IPS-18a (cell line): ENCODE data around the gene REG3A.

Experiments
- H3K27ac ChIP-seq: one replicate; pipeline ENCODE4 v1.5.1; 2013; ENCODE audit warnings: low read length
- H3K27me3 ChIP-seq: one replicate; pipeline ENCODE4 v1.6.1; 2013; ENCODE audit warnings: mild to moderate bottlenecking, low read length; ENCODE audit not compliant: control insufficient read depth, insufficient read depth
- H3K36me3 ChIP-seq: one replicate; pipeline ENCODE4 v1.6.1; 2013; ENCODE audit warnings: low read depth, low read length; ENCODE audit not compliant: control insufficient read depth
- H3K4me1 ChIP-seq: one replicate; pipeline ENCODE4 v1.6.1; 2013; ENCODE audit warnings: low read depth, low read length; ENCODE audit not compliant: control insufficient read depth
- H3K4me3 ChIP-seq: one replicate; pipeline ENCODE4 v1.5.1; 2013; ENCODE audit warnings: low read length
- H3K9ac ChIP-seq: one replicate; pipeline ENCODE4 v1.6.1; 2013; ENCODE audit warnings: mild to moderate bottlenecking, low read length, moderate library complexity
- H3K9me3 ChIP-seq: one replicate; pipeline ENCODE4 v1.6.1; 2013; ENCODE audit warnings: low read depth, low read length; ENCODE audit not compliant: control insufficient read depth

REG3A gene

DNA sequence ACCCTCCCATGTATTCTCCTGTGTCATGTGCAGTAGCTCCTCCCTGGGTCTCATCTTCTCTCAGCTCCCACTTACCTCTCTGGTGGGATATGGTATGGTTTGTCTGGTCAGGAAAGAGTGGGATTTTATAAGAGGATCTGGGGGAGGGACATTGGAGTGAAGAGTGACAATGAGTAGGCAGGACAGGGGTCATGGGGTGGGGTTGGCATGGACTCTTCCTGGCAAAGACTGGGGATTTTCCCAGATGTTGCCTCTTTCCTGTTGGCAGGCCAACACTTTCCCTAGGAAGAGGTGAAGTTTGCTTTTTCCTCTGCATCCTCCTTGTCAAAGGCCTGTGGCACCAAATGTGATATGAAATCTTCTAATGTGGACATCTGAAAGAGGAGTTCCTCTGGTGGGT lies at the start of gene REG3A:
Gene REG3A, minus strand, starts transcription at position 101 of the 400 bp plus-strand sequence. CDS start 348 bp downstream, outside the sequence.
- Histone ChIP-seq H3K27ac (no peak within 1 kb of the TSS), H3K27me3 (no peaks in the 10 kb centered on the region), H3K4me1 (no peaks in the 10 kb centered on the region), H3K9ac (no peak within 1 kb of the TSS), H3K4me3 (no peak within 1 kb of the TSS), H3K36me3 (no peaks in the 10 kb centered on the region), H3K9me3 (no peaks in the 10 kb centered on the region)

DNA sequence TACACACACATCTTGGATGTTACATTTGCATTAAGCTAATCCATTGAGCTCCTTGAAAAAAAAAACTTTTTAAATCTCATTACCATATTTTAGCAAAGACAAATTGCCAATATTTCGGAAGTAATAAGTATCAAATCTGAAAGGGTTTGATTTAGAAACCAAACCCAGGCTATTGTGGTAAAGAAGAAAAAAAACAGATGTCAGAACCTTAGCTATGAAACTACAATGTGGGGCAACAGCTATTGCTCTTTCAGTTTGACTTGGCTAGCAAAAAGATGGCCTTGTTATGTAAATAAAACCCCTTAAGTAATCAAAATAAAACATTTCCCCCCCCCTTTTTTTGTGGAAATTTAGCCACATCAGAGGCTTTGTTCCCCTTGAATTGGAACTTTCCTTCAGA lies 41.2 kb upstream of the REG3A start:
- no peaks in the 10 kb centered on the region for H3K27me3 ChIP-seq
- H3K27ac ChIP-seq = no peak overlapping the region
- no peak overlapping the region for H3K9ac ChIP-seq
- no peaks in the 10 kb centered on the region for H3K36me3 ChIP-seq
- no peaks in the 10 kb centered on the region for H3K9me3 ChIP-seq
- H3K4me1 ChIP-seq = peaks cover 33% of the 10 kb centered on the region
- peak overlapping the region; percentile 3 for H3K4me3 ChIP-seq

DNA sequence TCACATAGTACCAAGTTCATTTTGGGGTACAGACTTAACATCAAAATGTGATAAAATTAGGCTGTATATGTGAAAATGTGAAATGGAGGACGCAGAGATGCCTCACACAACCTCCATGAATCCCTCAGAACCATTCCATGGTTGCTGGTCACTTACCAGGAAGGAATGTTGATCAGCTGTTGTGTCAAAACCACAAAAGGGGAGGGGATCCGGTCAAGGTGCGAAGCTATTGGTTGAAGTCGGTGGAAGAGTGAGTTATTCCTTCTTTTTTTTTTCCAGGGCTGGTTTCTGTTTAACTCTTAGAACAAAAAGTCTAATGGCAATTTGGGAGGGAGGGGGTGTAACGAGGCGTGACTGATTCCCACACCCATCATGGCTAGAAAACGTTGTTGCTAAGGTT lies 32.3 kb upstream of the REG3A start:
- Histone ChIP-seq H3K36me3 (no peaks in the 10 kb centered on the region), H3K9me3 (no peaks in the 10 kb centered on the region), H3K4me3 (no peak overlapping the region), H3K27ac (no peak overlapping the region), H3K27me3 (peaks cover 53% of the 10 kb centered on the region), H3K4me1 (peaks cover 8% of the 10 kb centered on the region), H3K9ac (no peak overlapping the region)

DNA sequence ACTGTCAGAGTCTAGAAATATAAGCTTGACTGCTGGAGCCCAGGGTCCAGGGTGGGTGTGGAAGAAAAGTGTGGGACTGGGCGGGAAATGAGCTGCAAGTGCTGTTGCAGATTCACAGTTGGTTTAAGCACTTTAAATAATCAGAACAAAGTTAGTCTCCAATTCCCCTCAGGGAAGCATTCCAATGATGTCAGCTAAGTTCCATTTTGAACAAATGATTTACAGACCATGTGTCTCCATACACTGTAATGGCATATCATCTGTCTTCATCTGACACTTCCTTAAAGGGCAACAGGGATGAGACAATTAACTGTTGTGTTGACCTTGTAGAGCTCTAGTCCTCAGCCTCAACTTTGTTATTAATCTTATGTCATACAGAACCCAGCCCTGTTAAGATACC lies 31.5 kb upstream of the REG3A start:
- H3K27me3 ChIP-seq = peaks cover 59% of the 10 kb centered on the region
- no peak overlapping the region for H3K9ac ChIP-seq

DNA sequence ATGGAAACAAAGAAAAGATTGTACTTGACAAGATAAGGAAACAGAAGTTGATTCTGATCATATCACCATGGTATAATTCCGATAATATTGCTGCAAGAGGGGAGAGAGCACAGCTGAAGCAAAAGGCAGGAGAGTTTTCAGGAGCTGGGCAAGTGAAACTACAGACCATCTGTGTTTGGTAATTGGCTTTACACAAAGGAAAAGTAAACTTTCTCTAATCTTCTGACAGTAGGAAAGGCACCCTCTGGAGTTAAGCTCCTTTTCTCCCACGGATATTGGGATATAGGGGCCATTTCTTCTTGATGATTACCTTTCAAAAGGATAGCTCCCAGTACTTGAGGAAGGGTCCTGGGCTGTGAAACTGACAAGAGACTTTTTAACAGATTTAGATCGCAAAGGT lies 29.9 kb upstream of the REG3A start:
- H3K4me3 ChIP-seq = no peak overlapping the region
- H3K27ac ChIP-seq = no peak overlapping the region
- no peaks in the 10 kb centered on the region for H3K36me3 ChIP-seq
- peaks cover 63% of the 10 kb centered on the region for H3K27me3 ChIP-seq
- H3K9ac ChIP-seq = no peak overlapping the region
- H3K4me1 ChIP-seq = peaks cover 8% of the 10 kb centered on the region
- H3K9me3 ChIP-seq = no peaks in the 10 kb centered on the region

More for the DNA sequence above, 31.5 kb upstream of the REG3A start:
- Histone ChIP-seq H3K4me3 (no peak overlapping the region), H3K36me3 (no peaks in the 10 kb centered on the region), H3K27ac (no peak overlapping the region), H3K9me3 (no peaks in the 10 kb centered on the region), H3K4me1 (peaks cover 8% of the 10 kb centered on the region)

DNA sequence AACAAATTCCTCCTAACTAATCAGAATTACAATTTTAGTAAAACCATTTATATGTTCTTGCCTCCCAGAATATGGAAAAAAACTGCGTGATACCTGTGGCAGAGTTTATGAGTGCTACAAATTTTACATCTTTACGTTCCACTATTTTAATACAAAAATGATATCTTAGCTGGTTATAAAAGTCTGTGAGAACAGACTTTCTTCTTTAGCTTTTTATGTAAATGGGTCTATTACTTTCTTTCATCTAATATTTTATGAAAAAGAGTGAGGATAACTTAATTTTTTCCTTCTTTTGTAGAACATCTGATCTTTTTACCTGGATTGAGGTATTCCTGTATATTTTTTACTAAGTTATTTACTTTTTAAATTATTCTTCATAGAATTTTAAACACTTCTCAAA lies 22.1 kb upstream of the REG3A start:
- Histone ChIP-seq H3K9me3 (peaks cover 8% of the 10 kb centered on the region), H3K36me3 (no peaks in the 10 kb centered on the region), H3K9ac (no peak overlapping the region), H3K27ac (no peak overlapping the region), H3K4me1 (no peaks in the 10 kb centered on the region), H3K4me3 (no peak overlapping the region), H3K27me3 (peaks cover 8% of the 10 kb centered on the region)

DNA sequence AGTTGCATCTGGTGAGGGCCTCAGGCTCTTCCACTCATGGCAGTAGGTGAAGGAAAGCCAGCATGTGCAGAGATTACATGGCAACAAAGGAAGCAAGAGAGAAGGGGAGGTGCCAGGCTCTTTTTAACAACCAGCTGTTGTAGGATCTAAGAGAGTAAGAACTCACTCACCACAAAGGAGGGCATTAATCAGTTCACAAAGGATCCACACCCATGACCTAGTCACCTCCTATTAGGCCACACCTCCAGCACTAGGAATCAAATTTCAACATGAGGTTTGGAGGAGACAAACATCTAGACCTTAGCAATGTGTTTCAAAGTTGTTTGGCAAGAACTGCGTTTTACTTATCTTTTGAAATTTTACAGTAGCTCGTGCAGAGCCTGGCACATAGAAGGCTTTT lies 20.5 kb upstream of the REG3A start:
- Histone ChIP-seq H3K4me3 (no peak overlapping the region), H3K27ac (no peak overlapping the region), H3K9ac (no peak overlapping the region), H3K9me3 (peaks cover 8% of the 10 kb centered on the region), H3K4me1 (no peaks in the 10 kb centered on the region), H3K27me3 (no peaks in the 10 kb centered on the region), H3K36me3 (no peaks in the 10 kb centered on the region)

DNA sequence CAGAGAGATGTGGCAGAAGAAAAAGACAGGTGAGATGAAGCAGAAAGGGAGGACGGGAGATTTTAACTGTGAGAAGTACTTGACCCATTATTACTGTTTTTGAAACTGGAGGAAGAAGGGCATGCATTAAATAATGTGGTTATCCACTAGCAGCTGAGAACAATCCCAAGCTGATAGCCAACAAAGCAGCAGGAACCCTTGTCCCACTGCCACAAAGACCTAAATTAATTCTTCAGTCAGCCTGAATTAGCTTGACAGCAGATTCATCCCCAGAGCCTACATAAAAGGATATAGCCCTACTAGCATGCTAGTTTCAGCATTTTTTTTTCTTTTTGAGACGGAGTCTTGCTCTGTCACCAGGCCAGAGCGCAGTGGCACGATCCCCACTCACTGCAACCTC lies 19.5 kb upstream of the REG3A start:
- no peak overlapping the region for H3K27ac ChIP-seq
- no peaks in the 10 kb centered on the region for H3K36me3 ChIP-seq
- H3K27me3 ChIP-seq = no peaks in the 10 kb centered on the region
- no peak overlapping the region for H3K9ac ChIP-seq
- peaks cover 8% of the 10 kb centered on the region for H3K9me3 ChIP-seq
- no peaks in the 10 kb centered on the region for H3K4me1 ChIP-seq
- no peak overlapping the region for H3K4me3 ChIP-seq

DNA sequence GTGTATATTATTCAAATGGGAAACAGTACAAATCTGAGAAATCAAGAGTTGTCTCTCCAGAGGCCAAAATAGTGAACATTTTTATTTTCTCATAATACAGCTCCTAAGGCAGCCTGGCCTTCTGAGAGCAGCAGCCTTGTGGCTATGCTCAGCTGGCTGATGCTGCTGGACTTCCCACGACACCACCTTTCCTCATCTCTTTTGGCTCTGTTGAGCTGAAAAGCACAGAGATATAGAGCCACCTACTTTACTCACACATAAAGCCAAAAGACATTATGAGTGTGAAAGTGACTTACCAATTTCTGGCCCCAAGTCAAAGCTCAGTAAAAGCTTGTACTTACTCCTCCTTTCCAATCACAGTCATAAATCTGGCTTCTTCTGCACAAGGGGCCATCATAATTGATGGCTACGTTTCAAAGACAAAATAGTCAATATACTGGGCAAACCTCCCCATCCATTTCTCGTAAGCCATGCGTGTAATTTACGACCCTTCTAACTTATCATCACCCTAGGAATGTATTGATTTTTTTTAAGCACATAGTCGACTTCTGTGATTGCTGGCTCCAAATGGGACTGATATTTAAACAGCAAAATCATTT lies 18.6 kb upstream of the REG3A start:
- no peak overlapping the region for H3K27ac ChIP-seq
- H3K27me3 ChIP-seq = no peaks in the 10 kb centered on the region
- H3K9ac ChIP-seq = no peak overlapping the region
- H3K4me3 ChIP-seq = no peak overlapping the region
- H3K4me1 ChIP-seq = no peaks in the 10 kb centered on the region
- H3K9me3 ChIP-seq = peaks cover 8% of the 10 kb centered on the region
- H3K36me3 ChIP-seq = no peaks in the 10 kb centered on the region

DNA sequence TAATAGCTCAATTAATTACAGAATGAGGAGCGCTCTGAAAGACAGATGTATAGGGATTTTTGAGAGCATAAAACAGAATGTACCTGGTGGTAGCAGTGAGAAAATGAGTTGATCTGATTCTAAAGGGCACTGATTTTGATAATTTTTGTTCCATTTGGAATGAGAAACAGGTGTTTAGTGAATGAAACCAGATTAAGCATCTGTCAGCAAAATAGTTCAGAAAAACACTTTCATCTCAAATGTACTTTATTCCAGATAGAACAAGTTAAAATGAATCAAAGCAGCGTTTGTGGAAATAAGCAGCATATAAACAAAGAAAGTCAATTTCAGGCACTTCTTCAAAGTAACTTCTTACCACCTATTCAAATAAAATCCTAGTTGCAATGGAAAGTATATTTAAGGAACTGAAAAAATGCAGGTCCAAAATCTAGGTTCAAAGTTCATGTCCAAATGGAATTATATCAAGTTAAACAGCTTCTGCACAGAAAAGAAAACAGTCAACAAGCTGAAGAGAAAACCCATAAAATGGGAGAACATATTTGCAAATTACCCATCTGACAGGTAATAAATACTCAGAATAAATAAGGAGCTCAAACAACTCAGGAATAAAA lies 11.9 kb upstream of the REG3A start:
- H3K27me3 ChIP-seq = no peaks in the 10 kb centered on the region
- H3K4me1 ChIP-seq = no peaks in the 10 kb centered on the region
- no peak overlapping the region for H3K9ac ChIP-seq
- H3K4me3 ChIP-seq = no peak overlapping the region
- no peaks in the 10 kb centered on the region for H3K36me3 ChIP-seq
- no peaks in the 10 kb centered on the region for H3K9me3 ChIP-seq
- no peak overlapping the region for H3K27ac ChIP-seq

DNA sequence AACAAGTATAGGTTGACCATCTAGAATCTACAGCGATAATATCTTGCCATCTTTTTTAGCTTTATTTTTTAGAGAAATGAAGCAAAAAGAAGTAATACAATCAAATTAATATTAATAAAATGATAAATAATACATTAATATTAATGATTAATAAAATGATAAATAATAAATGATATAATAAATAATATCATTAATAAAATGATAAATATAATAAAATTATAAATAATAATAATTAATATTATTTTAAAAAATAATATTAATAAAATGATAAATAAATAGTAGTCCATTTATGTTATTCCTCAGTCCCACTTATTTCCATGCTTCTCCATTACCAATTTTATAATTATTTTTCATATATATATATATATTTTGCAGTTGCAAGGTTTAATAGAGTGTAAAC lies 3.2 kb upstream of the REG3A start:
- H3K27me3 ChIP-seq = no peaks in the 10 kb centered on the region
- H3K4me1 ChIP-seq = no peaks in the 10 kb centered on the region
- no peak overlapping the region for H3K9ac ChIP-seq
- no peaks in the 10 kb centered on the region for H3K36me3 ChIP-seq
- H3K9me3 ChIP-seq = no peaks in the 10 kb centered on the region
- no peak overlapping the region for H3K4me3 ChIP-seq
- H3K27ac ChIP-seq = no peak overlapping the region

DNA sequence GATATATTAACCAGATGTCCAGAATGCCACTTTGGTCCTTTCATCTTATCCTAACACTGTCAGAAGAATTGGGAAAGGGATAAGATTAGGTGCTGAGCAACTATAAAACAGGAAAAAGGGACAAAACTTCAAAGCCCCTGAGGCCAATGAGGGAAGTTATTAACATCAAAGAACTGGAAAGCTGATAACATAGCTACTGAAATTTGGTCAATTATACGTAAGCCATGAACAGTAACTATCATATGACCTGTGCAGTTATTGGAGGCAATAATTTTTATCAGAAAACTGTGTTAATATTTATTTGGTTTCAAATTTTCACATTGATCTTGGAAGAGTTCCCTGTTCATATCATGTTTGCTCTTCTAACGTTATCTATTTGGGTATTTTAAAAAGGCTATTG lies 2.6 kb upstream of the REG3A start:
- Histone ChIP-seq H3K9ac (no peak overlapping the region), H3K4me3 (no peak overlapping the region), H3K4me1 (no peaks in the 10 kb centered on the region), H3K9me3 (no peaks in the 10 kb centered on the region), H3K36me3 (no peaks in the 10 kb centered on the region), H3K27me3 (no peaks in the 10 kb centered on the region), H3K27ac (no peak overlapping the region)
